Upper lobe of left lung (tissue), 6 donors: ENCODE data around the gene DDX10. TPM values are rescaled to one million over a fixed set of nuclear protein-coding genes. Genes with fewer than 3 reads are reported as not detected.
A peak's percentile ranks its signal among the peaks of the same experiment; 100 is the strongest.
"Not testable (repeated sequence)": the region's sequence is repeated elsewhere in the genome, so short reads cannot be mapped to it uniquely, and the experiment has no call there.

Experiments used
- ATAC-seq, 2 donors: fragments of 200-7000 bp; cut with Tn5 transposase; one replicate each; pipeline ENCODE4 v1.9.1; 2022; ENCODE audit warnings: mild to moderate bottlenecking in 2 of 2, moderate library complexity in 2 of 2; ENCODE audit not compliant: low FRiP score in 2 of 2
- DNase-seq, 2 donors: peaks; one replicate each; pipeline ENCODE4 v3.0.0-alpha.2; 2019 to 2020
- H3K27ac ChIP-seq, 4 donors: fragments of 200-600 bp; sonication (generic); one replicate each; pipeline ENCODE4 v1.5.1; 2016 to 2019
- H3K27me3 ChIP-seq, 4 donors: fragments of 200-600 bp; sonication (generic); one replicate each; pipeline ENCODE4 v1.5.1; 2017 to 2019
- H3K36me3 ChIP-seq, 4 donors: fragments of 200-600 bp; sonication (generic); one replicate each; pipeline ENCODE4 v1.5.1; 2016 to 2019
- H3K4me1 ChIP-seq, 4 donors: fragments of 200-600 bp; sonication (generic); one replicate each; pipeline ENCODE4 v1.5.1; 2018 to 2019
- H3K4me3 ChIP-seq, 4 donors: fragments of 200-600 bp; sonication (generic); one replicate each; pipeline ENCODE4 v1.5.1; 2017 to 2019; ENCODE audit warnings: mild to moderate bottlenecking in 2 of 4, moderate library complexity in 1 of 4
- H3K9me3 ChIP-seq, 4 donors: fragments of 200-600 bp; sonication (generic); one replicate each; pipeline ENCODE4 v1.5.1; 2018 to 2019
- CTCF ChIP-seq, 6 experiments: fragments of 450-650 bp in 4 of 6; fragments of 200-600 bp in 2 of 6; sonication (generic) in 2 of 6; IDR thresholded peaks; one replicate each; pipeline ENCODE4 v1.5.1; 2016 to 2019; ENCODE audit warnings: antibody characterized with exemption in 6 of 6
- EP300 ChIP-seq, 4 donors: sonication (generic); formaldehyde crosslinking; IDR thresholded peaks; one replicate each; pipeline ENCODE4 v1.5.1; 2017; ENCODE audit warnings: antibody characterized with exemption in 4 of 4, control low read depth in 2 of 4
- POLR2A ChIP-seq, 4 donors: fragments of 450-650 bp; IDR thresholded peaks; one replicate each; pipeline ENCODE4 v1.5.1; 2016 to 2017; ENCODE audit warnings: antibody characterized with exemption in 4 of 4, mild to moderate bottlenecking in 2 of 4
- POLR2AphosphoS5 ChIP-seq, 2 donors: sonication (generic); formaldehyde crosslinking; IDR thresholded peaks; one replicate each; pipeline ENCODE4 v1.5.1; 2017; ENCODE audit warnings: antibody characterized with exemption in 2 of 2
- WGBS, 2 donors: methylation state at CpG; one replicate each; pipeline ENCODE4 v1.1.5; 2017 to 2018; 5-methylcytosine and 5-hydroxymethylcytosine counted together
- total RNA-seq, 6 donors: library from RNA; depleted of rRNA in 4 of 6; stranded (reverse); fragments of >200 nt in 4 of 6; gene quantifications; one replicate each; pipeline versions ENCODE4 v1.1.0 to v1.2.1, GENCODE V29; 2016 to 2021
- donor health status: DM: no; HTN: no; CAD: no; lungs with moderate emphysema.
- donor health status: DM: no; HTN: yes; CAD: no; lungs with severe emphysema.

The DDX10 gene
- total RNA-seq, 6 donors from 2014 or later, result 9.0 to 25.2 (median 17.4) TPM

GRCh38 chr11:108732395-108732794 is 67.5 kb downstream of the DDX10 start:
- ATAC-seq, result no peak
- H3K4me3 ChIP-seq, result no peak overlapping the region
- 78 to 85% methylated on average over 8 of the region's 8 CpGs for WGBS, 2 donors
- peaks cover 0 to 14% (median 5%) of the 10 kb centered on the region in 4 donors for H3K4me1 ChIP-seq
- DNase-seq, result peak in 1 of 2 donors; percentile 20
- TF ChIP-seq EP300 (IDR thresholded peaks at IDR 0.05) (no peak), POLR2AphosphoS5 (IDR thresholded peaks at IDR 0.05) (no peak), POLR2A (IDR thresholded peaks at IDR 0.05) (no peak), CTCF (IDR thresholded peaks at IDR 0.05) (no peak)
- H3K36me3 ChIP-seq, result no peaks in the 10 kb centered on the region
- H3K27me3 ChIP-seq, result no peaks in the 10 kb centered on the region
- H3K27ac ChIP-seq, result no peak overlapping the region
- H3K9me3 ChIP-seq, result no peaks in the 10 kb centered on the region

- DNase-seq (no peak), ATAC-seq (peak in 1 of 2 donors; percentile 68)
- Histone ChIP-seq H3K9me3 (no peaks in the 10 kb centered on the region), H3K36me3 (no peaks in the 10 kb centered on the region), H3K4me3 (no peak overlapping the region), H3K27me3 (no peaks in the 10 kb centered on the region), H3K27ac (no peak overlapping the region), H3K4me1 (peaks cover 0 to 14% (median 5%) of the 10 kb centered on the region in 4 donors)
- TF ChIP-seq POLR2AphosphoS5 (IDR thresholded peaks at IDR 0.05) (no peak), POLR2A (IDR thresholded peaks at IDR 0.05) (no peak), CTCF (IDR thresholded peaks at IDR 0.05) (no peak), EP300 (IDR thresholded peaks at IDR 0.05) (no peak)
- 67 to 69% methylated on average over 6 of the region's 6 CpGs for WGBS, 2 donors
Measured at GRCh38 chr11:108733479-108734116, 68.7 kb downstream of the DDX10 start.

DNA sequence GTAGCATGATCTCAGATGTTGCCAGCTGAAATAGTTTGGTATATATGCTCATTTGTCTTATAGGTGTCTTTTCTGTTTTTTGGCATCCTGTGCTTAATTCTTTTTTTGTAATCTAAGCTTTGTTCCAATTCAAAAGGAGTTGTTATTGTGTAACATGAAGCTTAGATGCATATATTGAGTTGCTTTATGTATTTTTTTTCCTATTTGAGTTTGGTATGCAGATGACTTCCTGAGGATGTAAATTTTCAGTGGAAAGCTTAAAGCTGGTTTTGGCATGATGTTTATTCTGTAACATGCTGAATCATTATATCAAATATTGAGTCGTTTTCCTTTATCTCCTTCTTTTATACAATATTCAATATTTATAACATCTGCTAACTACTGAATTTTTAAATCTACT is 69.4 kb downstream of the DDX10 start:
- Histone ChIP-seq H3K36me3 (no peaks in the 10 kb centered on the region), H3K9me3 (no peaks in the 10 kb centered on the region), H3K4me1 (peaks cover 0 to 14% (median 5%) of the 10 kb centered on the region in 4 donors), H3K27ac (no peak overlapping the region), H3K27me3 (no peaks in the 10 kb centered on the region), H3K4me3 (no peak overlapping the region)
- TF ChIP-seq EP300 (IDR thresholded peaks at IDR 0.05) (no peak), CTCF (IDR thresholded peaks at IDR 0.05) (no peak), POLR2A (IDR thresholded peaks at IDR 0.05) (no peak), POLR2AphosphoS5 (IDR thresholded peaks at IDR 0.05) (no peak)
- DNase-seq (no peak), ATAC-seq (no peak)
- 46 to 60% methylated on average over 1 of the region's 1 CpG for WGBS, 2 donors

GRCh38 chr11:108734956-108735559 is 70.2 kb downstream of the DDX10 start:
- Histone ChIP-seq H3K36me3 (no peaks in the 10 kb centered on the region), H3K9me3 (no peaks in the 10 kb centered on the region), H3K4me1 (peaks cover 0 to 14% (median 5%) of the 10 kb centered on the region in 4 donors), H3K4me3 (no peak overlapping the region), H3K27me3 (no peaks in the 10 kb centered on the region), H3K27ac (no peak overlapping the region)
- ATAC-seq, result no peak
- no peak for DNase-seq
- TF ChIP-seq POLR2AphosphoS5 (IDR thresholded peaks at IDR 0.05) (no peak), CTCF (IDR thresholded peaks at IDR 0.05) (peak; percentile 19 to 41 (median 34))
- 65 to 66% methylated on average over 3 of the region's 3 CpGs for WGBS, 2 donors

DNA sequence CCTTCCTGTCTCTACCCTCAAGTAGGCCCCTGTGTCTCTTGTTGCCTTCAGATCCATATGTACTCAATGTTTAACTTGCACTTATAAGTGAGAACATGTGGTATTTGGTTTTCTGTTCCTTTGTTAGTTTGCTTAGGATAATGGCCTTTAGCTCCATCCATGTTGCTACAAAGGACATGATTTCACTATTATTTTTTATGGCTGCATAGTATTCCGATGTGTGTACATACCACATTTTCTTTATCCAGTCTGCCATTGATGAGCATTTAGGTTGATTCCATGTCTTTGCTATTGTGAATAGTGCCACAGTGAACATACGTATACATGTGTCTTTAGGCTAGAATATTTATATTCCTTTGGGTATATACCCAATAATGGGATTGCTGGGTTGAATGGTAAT is 75.3 kb downstream of the DDX10 start:
- H3K9me3 ChIP-seq, ATAC-seq, H3K4me1 ChIP-seq, H3K27me3 ChIP-seq, H3K36me3 ChIP-seq, H3K4me3 ChIP-seq, DNase-seq, H3K27ac ChIP-seq: not testable (repeated sequence)
- WGBS, 2 donors, result 95 to 98% methylated on average over 2 of the region's 2 CpGs
